IPS-NIHi7 (cell line): ENCODE measurements around the gene IL5RA.

Source experiments
- DNase-seq: peaks from one replicate; pipeline ENCODE4 v3.0.0; 2012; ENCODE audit warnings: mixed read lengths; ENCODE audit errors: extremely low spot score

IL5RA gene

GRCh38 chr3:3066378-3066777 lies 43.8 kb downstream of the IL5RA start:
- no peak for DNase-seq

GRCh38 chr3:3065876-3066275 lies 44.3 kb downstream of the IL5RA start:
- no peak for DNase-seq

- DNase-seq = no peak
These were observed 45.9 kb downstream of the IL5RA start for GRCh38 chr3:3064297-3064696.

- DNase-seq = no peak
These were observed 50.5 kb downstream of the IL5RA start for GRCh38 chr3:3059645-3060044.

DNA sequence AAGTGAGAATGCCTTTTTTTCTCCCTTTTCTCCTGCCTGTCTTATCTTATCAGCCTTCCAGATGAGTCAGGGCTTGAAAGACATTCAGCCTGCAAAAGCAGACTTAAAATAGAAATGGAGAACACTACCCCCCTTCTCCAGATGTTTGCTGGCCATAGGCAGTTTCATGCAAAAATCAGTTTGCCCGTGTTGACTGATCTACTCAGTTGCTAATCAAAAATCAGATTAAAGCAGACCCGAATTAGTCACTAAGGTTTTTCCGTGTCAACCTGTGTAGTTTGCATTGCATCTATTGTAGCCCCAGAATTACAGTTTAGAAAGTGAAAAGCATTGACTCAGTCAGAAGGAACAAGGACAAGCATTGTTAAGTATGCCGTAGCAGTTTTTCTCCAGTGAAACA lies 56.2 kb downstream of the IL5RA start:
- no peak for DNase-seq

DNA sequence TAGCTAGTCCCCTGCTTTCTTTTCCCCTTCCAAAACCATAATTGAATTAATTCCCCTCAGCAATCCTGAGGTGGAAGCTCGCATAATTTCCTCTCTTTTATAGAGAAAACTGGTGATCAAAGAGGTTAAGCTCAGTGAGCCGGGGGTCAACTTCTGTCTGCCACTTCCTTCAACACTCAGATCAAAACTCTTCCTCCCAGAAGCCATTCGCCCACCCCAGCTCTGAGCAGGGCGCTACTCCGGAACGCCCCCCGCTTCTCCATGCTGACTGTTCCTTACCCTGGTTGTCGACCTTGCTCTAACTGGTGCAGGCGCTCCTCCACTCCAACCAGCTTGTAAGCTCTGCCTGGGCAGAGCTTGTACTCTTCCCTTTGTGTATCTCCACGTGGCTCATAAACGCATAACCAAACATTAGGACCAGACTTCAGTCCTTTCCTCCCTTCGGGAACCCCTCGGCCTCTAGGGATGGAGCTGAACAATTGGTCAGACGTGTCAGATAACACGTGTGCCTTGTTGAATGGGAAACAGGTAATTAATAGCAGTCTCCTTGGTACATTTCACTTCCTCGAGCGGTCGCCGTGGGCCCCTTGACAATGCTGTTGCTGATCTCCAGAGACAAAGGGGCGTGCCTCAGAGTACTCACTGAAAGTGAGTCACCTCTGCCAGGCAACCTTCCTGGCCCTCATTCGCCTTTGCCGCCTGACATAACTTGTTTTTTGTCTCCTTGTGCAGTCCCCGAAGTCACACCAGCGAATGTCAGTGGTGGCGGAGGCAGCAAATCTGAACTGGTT lies 71.8 kb downstream of the IL5RA start:
- peak; percentile 57 for DNase-seq

- no peak for DNase-seq
These were observed 73.0 kb downstream of the IL5RA start for GRCh38 chr3:3037156-3037555.

GRCh38 chr3:3031326-3031725 lies 78.8 kb downstream of the IL5RA start:
- DNase-seq = peak; percentile 15

DNA sequence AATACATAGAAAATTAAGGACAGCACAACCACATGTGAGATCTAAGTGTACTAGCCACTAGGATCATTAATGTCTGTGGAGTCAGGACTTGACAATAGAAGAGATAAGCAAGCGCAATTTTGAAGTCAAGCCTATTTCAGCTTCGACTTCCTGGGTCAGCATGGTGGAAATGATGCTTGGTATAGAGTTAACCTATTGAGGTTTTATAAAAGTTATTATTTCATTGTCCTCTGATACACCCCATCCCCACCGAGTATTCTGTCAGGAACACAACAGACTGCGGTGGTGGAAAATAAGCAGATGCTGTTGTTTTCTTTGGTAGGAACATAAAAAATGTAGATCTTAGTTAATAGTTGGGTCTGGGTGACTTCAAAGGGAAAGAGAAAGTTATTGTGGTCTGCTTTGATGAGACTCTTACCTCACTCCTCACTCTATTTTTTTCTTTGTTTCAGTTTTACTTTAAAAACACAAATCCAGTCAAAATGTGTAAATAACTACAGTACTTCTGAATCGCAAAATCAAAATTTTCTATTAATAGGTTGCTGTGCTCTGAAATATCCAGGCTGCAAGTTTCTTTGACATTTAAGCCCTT lies 82.1 kb downstream of the IL5RA start:
- no peak for DNase-seq

GRCh38 chr3:3023111-3023745 lies 86.9 kb downstream of the IL5RA start:
- no peak for DNase-seq

- no peak for DNase-seq
These were observed 90.0 kb downstream of the IL5RA start for GRCh38 chr3:3020209-3020608.
